ENCODE data around the gene PCARE. TPM values are rescaled to one million over a fixed set of nuclear protein-coding genes. Genes with fewer than 3 reads are reported as not detected.

The PCARE gene
- total RNA-seq, 1 experiment from 2014 or later = not detected

DNA sequence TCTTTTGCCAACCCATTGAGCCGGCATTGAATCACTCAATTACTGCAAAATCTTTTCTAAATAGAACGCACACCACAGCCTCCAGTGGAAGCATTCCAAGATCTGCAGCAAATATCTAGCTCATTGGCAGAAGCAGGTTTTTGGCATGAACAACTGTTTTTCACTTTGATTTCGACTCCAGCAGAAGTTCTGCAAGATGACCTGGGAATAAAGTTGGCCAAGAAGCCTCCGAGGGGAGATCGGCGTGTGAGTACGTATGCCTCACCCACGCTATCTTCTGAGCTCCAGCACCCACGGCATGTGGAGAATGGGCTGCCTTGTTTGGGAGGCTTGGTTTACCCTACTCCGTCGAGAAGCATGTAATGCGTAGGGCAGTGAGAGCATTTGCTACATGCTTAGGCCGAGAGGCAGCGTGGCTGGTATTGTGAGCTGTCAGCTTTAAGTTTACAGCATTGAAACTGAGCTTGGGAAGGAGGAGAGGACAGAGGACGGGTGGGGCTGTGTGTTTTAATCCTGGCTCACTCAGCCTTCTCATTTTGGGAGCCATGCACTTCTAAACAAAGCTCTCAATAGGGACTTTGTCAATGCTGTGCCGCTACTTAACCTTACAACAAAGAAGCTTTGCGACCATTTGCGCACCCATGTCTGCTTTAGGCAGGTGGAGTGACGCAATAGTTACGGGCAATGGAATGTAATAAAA lies 10.5 kb downstream of the PCARE start (continued):
- TF ChIP-seq ZNF219 (CRISPR knock-in tag; IDR thresholded peaks at IDR 0.05; ENCODE audit: borderline replicate concordance) (no peak), ETV6 (CRISPR knock-in tag; IDR thresholded peaks at IDR 0.05) (no peak)
- TF ChIP-seq, protein P1, sequence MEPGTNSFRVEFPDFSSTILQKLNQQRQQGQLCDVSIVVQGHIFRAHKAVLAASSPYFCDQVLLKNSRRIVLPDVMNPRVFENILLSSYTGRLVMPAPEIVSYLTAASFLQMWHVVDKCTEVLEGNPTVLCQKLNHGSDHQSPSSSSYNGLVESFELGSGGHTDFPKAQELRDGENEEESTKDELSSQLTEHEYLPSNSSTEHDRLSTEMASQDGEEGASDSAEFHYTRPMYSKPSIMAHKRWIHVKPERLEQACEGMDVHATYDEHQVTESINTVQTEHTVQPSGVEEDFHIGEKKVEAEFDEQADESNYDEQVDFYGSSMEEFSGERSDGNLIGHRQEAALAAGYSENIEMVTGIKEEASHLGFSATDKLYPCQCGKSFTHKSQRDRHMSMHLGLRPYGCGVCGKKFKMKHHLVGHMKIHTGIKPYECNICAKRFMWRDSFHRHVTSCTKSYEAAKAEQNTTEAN (CRISPR knock-in tag; IDR thresholded peaks at IDR 0.05) = no peak

DNA sequence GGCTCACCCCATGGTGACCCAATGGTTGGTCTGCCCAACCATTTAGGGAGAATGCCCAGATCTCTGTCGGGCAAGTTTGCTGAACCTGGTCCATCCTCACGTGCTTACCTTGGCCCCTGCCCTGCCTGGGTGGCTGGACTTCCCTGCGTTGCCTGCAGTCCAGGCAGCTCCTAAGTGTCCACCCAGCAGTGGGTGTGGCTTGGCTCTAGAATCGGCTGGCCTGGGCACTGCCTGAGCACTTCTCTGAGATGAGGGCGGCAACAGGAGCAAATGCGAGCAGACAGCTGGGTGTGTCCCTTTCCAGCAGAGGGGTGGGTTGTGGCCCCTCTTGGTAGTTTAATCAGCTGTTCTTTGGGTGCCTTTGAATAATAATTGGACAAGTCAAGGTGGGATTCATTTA lies 11.3 kb downstream of the PCARE start:
- ChIA-PET CTCF (no interaction called here), POLR2A (interaction anchor here (1.2 kb wide), 1 partner anchor 12 kb away, joined by 3 read pairs; no protein-coding TSS in a partner anchor)
- no peak overlapping the region for H3K4me3 Mint-ChIP-seq
- no peaks in the 10 kb centered on the region for H3K36me3 Mint-ChIP-seq
- H3K4me1 Mint-ChIP-seq = peaks cover 15% of the 10 kb centered on the region
- H3K27ac Mint-ChIP-seq = no peak overlapping the region
- ATAC-seq = no peak
- H3K27me3 Mint-ChIP-seq (ENCODE audit: low read depth) = no peaks in the 10 kb centered on the region
- TF ChIP-seq NFYB (CRISPR knock-in tag; conservative IDR thresholded peaks at IDR 0.05; ENCODE audit: low read depth) (no peak), ZNF138 (CRISPR knock-in tag; conservative IDR thresholded peaks at IDR 0.05) (no peak), ZNF396 (CRISPR knock-in tag; IDR thresholded peaks at IDR 0.05; ENCODE audit: borderline replicate concordance) (no peak), EMX1 (CRISPR knock-in tag; IDR thresholded peaks at IDR 0.05) (no peak), TP53 (CRISPR knock-in tag; IDR thresholded peaks at IDR 0.05) (no peak)
- TF ChIP-seq, protein P2, sequence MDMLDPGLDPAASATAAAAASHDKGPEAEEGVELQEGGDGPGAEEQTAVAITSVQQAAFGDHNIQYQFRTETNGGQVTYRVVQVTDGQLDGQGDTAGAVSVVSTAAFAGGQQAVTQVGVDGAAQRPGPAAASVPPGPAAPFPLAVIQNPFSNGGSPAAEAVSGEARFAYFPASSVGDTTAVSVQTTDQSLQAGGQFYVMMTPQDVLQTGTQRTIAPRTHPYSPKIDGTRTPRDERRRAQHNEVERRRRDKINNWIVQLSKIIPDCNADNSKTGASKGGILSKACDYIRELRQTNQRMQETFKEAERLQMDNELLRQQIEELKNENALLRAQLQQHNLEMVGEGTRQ (CRISPR knock-in tag; IDR thresholded peaks at IDR 0.05) = no peak
- TF ChIP-seq, protein P3, sequence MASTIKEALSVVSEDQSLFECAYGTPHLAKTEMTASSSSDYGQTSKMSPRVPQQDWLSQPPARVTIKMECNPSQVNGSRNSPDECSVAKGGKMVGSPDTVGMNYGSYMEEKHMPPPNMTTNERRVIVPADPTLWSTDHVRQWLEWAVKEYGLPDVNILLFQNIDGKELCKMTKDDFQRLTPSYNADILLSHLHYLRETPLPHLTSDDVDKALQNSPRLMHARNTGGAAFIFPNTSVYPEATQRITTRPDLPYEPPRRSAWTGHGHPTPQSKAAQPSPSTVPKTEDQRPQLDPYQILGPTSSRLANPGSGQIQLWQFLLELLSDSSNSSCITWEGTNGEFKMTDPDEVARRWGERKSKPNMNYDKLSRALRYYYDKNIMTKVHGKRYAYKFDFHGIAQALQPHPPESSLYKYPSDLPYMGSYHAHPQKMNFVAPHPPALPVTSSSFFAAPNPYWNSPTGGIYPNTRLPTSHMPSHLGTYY (CRISPR knock-in tag; IDR thresholded peaks at IDR 0.05) = no peak
- TF ChIP-seq, protein P4, sequence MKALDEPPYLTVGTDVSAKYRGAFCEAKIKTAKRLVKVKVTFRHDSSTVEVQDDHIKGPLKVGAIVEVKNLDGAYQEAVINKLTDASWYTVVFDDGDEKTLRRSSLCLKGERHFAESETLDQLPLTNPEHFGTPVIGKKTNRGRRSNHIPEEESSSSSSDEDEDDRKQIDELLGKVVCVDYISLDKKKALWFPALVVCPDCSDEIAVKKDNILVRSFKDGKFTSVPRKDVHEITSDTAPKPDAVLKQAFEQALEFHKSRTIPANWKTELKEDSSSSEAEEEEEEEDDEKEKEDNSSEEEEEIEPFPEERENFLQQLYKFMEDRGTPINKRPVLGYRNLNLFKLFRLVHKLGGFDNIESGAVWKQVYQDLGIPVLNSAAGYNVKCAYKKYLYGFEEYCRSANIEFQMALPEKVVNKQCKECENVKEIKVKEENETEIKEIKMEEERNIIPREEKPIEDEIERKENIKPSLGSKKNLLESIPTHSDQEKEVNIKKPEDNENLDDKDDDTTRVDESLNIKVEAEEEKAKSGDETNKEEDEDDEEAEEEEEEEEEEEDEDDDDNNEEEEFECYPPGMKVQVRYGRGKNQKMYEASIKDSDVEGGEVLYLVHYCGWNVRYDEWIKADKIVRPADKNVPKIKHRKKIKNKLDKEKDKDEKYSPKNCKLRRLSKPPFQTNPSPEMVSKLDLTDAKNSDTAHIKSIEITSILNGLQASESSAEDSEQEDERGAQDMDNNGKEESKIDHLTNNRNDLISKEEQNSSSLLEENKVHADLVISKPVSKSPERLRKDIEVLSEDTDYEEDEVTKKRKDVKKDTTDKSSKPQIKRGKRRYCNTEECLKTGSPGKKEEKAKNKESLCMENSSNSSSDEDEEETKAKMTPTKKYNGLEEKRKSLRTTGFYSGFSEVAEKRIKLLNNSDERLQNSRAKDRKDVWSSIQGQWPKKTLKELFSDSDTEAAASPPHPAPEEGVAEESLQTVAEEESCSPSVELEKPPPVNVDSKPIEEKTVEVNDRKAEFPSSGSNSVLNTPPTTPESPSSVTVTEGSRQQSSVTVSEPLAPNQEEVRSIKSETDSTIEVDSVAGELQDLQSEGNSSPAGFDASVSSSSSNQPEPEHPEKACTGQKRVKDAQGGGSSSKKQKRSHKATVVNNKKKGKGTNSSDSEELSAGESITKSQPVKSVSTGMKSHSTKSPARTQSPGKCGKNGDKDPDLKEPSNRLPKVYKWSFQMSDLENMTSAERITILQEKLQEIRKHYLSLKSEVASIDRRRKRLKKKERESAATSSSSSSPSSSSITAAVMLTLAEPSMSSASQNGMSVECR (CRISPR knock-in tag; IDR thresholded peaks at IDR 0.05; ENCODE audit: borderline replicate concordance) = no peak
- TF ChIP-seq, protein P5, sequence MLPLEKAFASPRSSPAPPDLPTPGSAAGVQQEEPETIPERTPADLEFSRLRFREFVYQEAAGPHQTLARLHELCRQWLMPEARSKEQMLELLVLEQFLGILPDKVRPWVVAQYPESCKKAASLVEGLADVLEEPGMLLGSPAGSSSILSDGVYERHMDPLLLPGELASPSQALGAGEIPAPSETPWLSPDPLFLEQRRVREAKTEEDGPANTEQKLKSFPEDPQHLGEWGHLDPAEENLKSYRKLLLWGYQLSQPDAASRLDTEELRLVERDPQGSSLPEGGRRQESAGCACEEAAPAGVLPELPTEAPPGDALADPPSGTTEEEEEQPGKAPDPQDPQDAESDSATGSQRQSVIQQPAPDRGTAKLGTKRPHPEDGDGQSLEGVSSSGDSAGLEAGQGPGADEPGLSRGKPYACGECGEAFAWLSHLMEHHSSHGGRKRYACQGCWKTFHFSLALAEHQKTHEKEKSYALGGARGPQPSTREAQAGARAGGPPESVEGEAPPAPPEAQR (CRISPR knock-in tag; IDR thresholded peaks at IDR 0.05) = no peak
- TF ChIP-seq, protein P6, sequence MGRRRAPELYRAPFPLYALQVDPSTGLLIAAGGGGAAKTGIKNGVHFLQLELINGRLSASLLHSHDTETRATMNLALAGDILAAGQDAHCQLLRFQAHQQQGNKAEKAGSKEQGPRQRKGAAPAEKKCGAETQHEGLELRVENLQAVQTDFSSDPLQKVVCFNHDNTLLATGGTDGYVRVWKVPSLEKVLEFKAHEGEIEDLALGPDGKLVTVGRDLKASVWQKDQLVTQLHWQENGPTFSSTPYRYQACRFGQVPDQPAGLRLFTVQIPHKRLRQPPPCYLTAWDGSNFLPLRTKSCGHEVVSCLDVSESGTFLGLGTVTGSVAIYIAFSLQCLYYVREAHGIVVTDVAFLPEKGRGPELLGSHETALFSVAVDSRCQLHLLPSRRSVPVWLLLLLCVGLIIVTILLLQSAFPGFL (CRISPR knock-in tag; IDR thresholded peaks at IDR 0.05; ENCODE audit: borderline replicate concordance) = no peak
- TF ChIP-seq, protein P7, sequence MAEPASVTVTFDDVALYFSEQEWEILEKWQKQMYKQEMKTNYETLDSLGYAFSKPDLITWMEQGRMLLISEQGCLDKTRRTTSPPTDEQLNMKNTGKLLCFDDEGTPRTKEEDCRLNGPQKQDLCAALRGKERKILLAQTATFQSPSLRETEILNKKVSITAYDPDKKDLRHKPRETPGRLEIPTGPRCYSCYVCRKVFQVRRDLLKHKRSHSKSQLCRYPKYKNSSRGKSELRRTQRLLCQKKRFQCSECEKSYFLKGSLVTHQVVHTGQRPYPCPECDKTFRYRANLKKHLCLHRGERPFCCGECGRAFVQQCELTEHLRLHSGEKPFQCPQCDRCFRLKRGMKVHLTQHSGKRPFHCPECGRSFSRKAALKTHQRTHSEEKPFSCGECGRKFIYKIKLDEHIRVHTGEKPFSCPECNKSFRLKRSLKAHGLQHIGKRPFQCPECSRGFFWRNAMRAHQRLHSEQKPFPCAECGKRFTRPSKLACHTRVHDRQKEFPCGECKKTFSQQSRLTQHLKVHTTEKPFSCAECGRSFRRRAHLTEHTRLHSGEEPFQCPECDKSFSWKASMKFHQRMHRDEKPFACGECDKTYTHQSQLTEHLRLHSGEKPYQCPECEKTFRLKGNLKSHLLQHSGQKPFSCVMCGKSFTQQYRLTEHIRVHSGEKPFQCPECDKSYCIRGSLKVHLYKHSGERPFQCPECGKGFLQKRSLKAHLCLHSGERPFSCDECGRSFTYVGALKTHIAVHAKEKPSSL (CRISPR knock-in tag; conservative IDR thresholded peaks at IDR 0.05) = no peak
- TF ChIP-seq, protein P8, sequence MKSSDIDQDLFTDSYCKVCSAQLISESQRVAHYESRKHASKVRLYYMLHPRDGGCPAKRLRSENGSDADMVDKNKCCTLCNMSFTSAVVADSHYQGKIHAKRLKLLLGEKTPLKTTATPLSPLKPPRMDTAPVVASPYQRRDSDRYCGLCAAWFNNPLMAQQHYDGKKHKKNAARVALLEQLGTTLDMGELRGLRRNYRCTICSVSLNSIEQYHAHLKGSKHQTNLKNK (CRISPR knock-in tag; IDR thresholded peaks at IDR 0.05) = no peak
- H3K9me3 Mint-ChIP-seq = no peaks in the 10 kb centered on the region
- DNase-seq (ENCODE audit: low spot score) = no peak
